Activated naive CD4-positive, alpha-beta T cell treated with anti-CD3 and anti-CD28 coated beads for 36 hours (primary cell): ENCODE measurements around the gene TBKBP1. TPM values are rescaled to one million over a fixed set of nuclear protein-coding genes. Genes with fewer than 3 reads are reported as not detected.

Experiments
- CTCF ChIA-PET: fragments of 350-600 bp; sonication (Branson Sonifier 250); formaldehyde crosslinking; loops from one replicate; lab custom pipeline; 2021; ENCODE audit warnings: antibody characterized with exemption; lab: Charles Lee
- DNase-seq: peaks from one replicate; pipeline ENCODE4 v3.0.0-alpha.2; 2020
- H3K27ac Mint-ChIP-seq: one replicate; pipeline ENCODE4 v1.8.0; 2021; ENCODE audit warnings: mild to moderate bottlenecking, mixed read lengths
- H3K27me3 Mint-ChIP-seq: one replicate; pipeline ENCODE4 v1.8.0; 2021; ENCODE audit warnings: low read depth, mixed read lengths
- H3K36me3 Mint-ChIP-seq: one replicate; pipeline ENCODE4 v1.8.0; 2021; ENCODE audit warnings: low read depth, mixed read lengths
- H3K4me1 Mint-ChIP-seq: one replicate; pipeline ENCODE4 v1.8.0; 2021; ENCODE audit warnings: low read depth, mixed read lengths
- H3K4me3 Mint-ChIP-seq: one replicate; pipeline ENCODE4 v1.8.0; 2021; ENCODE audit warnings: mild to moderate bottlenecking, moderate library complexity, mixed read lengths
- H3K9me3 Mint-ChIP-seq: one replicate; pipeline ENCODE4 v1.8.0; 2021; ENCODE audit warnings: mixed read lengths
- intact Hi-C: fragments of 100-400 bp; cut with micrococcal nuclease; formaldehyde crosslinking; loops from one replicate; pipeline ENCODE4 v1.15.1; 2023
- total RNA-seq, 2 experiments: library from RNA; stranded (reverse); gene quantifications; one replicate each; pipeline ENCODE4 v1.2.3, GENCODE V29; 2021

TBKBP1 gene
- total RNA-seq, 2 experiments from 2014 or later: 19.5 to 19.7 TPM

- no peaks in the 10 kb centered on the region for H3K27me3 Mint-ChIP-seq
- CTCF ChIA-PET: interaction anchor here (1.2 kb wide), 1 partner anchor 10 kb away, joined by 5 read pairs; no protein-coding TSS in a partner anchor
- peak overlapping the region; percentile 80 for H3K27ac Mint-ChIP-seq
- intact Hi-C loops: loop anchor here (1.0 to 2.0 kb wide), 2 partner anchors 11 to 73 kb away; partner anchors contain the start of genes KPNB1 and TBX21
- peaks cover 70% of the 10 kb centered on the region for H3K36me3 Mint-ChIP-seq
- H3K9me3 Mint-ChIP-seq: no peaks in the 10 kb centered on the region
- DNase-seq: no peak
- H3K4me3 Mint-ChIP-seq: peak overlapping the region; percentile 37
- peaks cover 67% of the 10 kb centered on the region for H3K4me1 Mint-ChIP-seq
Observed at GRCh38 chr17:47660064-47660492, 33.9 kb upstream of the TBKBP1 start.

GRCh38 chr17:47663912-47664623, 29.9 kb upstream of the TBKBP1 start:
- H3K27me3 Mint-ChIP-seq: no peaks in the 10 kb centered on the region
- DNase-seq: peak; percentile 80
- peaks cover 41% of the 10 kb centered on the region for H3K4me1 Mint-ChIP-seq
- peaks cover 70% of the 10 kb centered on the region for H3K36me3 Mint-ChIP-seq
- CTCF ChIA-PET: interaction anchor here (0.5 to 5.2 kb wide), 21 partner anchors 10 to 167 kb away, joined by 3 to 45 read pairs (median 5); partner anchors contain the start of genes KPNB1 and TBX21
- no peak overlapping the region for H3K4me3 Mint-ChIP-seq
- peak overlapping the region; percentile 87 for H3K27ac Mint-ChIP-seq
- H3K9me3 Mint-ChIP-seq: no peaks in the 10 kb centered on the region
- intact Hi-C loops: loop anchor here (1.0 to 2.0 kb wide), 4 partner anchors 31 to 138 kb away; partner anchors contain the start of gene TBKBP1

GRCh38 chr17:47664624-47664941, 29.4 kb upstream of the TBKBP1 start:
- peaks cover 44% of the 10 kb centered on the region for H3K4me1 Mint-ChIP-seq
- intact Hi-C loops: loop anchor here (1.0 to 2.0 kb wide), 4 partner anchors 30 to 138 kb away; partner anchors contain the start of gene TBKBP1
- peak overlapping the region; percentile 87 for H3K27ac Mint-ChIP-seq

GRCh38 chr17:47665655-47666054, 28.3 kb upstream of the TBKBP1 start:
- CTCF ChIA-PET: interaction anchor here (1.0 to 5.2 kb wide), 11 partner anchors 9 to 124 kb away, joined by 3 to 45 read pairs (median 13); partner anchors contain the start of gene KPNB1

More at GRCh38 chr17:47664624-47664941, 29.4 kb upstream of the TBKBP1 start:
- H3K9me3 Mint-ChIP-seq: no peaks in the 10 kb centered on the region
- peaks cover 73% of the 10 kb centered on the region for H3K36me3 Mint-ChIP-seq
- H3K27me3 Mint-ChIP-seq: no peaks in the 10 kb centered on the region
- no peak overlapping the region for H3K4me3 Mint-ChIP-seq
- CTCF ChIA-PET: interaction anchor here (0.6 to 5.2 kb wide), 14 partner anchors 10 to 275 kb away, joined by 3 to 45 read pairs (median 12); partner anchors contain the start of genes KPNB1 and TBX21
- no peak for DNase-seq

GRCh38 chr17:47669081-47669480, 24.9 kb upstream of the TBKBP1 start:
- Mint-ChIP-seq H3K27me3 (no peaks in the 10 kb centered on the region), H3K4me3 (no peak overlapping the region), H3K27ac (peak overlapping the region; percentile 69), H3K4me1 (peaks cover 36% of the 10 kb centered on the region), H3K36me3 (peaks cover 80% of the 10 kb centered on the region), H3K9me3 (no peaks in the 10 kb centered on the region)
- DNase-seq: no peak
- intact Hi-C loops: no loop called here
- CTCF ChIA-PET: interaction anchor here (0.6 to 0.9 kb wide), 3 partner anchors 11 to 169 kb away, joined by 3 to 4 read pairs (median 3); no protein-coding TSS in a partner anchor

More at GRCh38 chr17:47665655-47666054, 28.3 kb upstream of the TBKBP1 start:
- H3K4me3 Mint-ChIP-seq: no peak overlapping the region
- no peaks in the 10 kb centered on the region for H3K9me3 Mint-ChIP-seq
- H3K27me3 Mint-ChIP-seq: no peaks in the 10 kb centered on the region
- peaks cover 77% of the 10 kb centered on the region for H3K36me3 Mint-ChIP-seq
- no peak for DNase-seq
- peaks cover 43% of the 10 kb centered on the region for H3K4me1 Mint-ChIP-seq
- intact Hi-C loops: loop anchor here (2.0 kb wide), 1 partner anchor 29 kb away; the partner anchor contains the start of gene TBKBP1
- H3K27ac Mint-ChIP-seq: peak overlapping the region; percentile 41

GRCh38 chr17:47670064-47670463, 23.9 kb upstream of the TBKBP1 start:
- no peak for DNase-seq
- Mint-ChIP-seq H3K4me1 (peaks cover 41% of the 10 kb centered on the region), H3K9me3 (no peaks in the 10 kb centered on the region), H3K27me3 (no peaks in the 10 kb centered on the region), H3K4me3 (no peak overlapping the region), H3K36me3 (peaks cover 85% of the 10 kb centered on the region), H3K27ac (peak overlapping the region; percentile 69)
- intact Hi-C loops: no loop called here
- CTCF ChIA-PET: interaction anchor here (1.1 to 1.8 kb wide), 2 partner anchors 9 to 23 kb away, joined by 3 to 6 read pairs; no protein-coding TSS in a partner anchor

- peak overlapping the region; percentile 69 for H3K27ac Mint-ChIP-seq
- no peaks in the 10 kb centered on the region for H3K9me3 Mint-ChIP-seq
- peaks cover 83% of the 10 kb centered on the region for H3K36me3 Mint-ChIP-seq
- intact Hi-C loops: no loop called here
- H3K4me1 Mint-ChIP-seq: peaks cover 32% of the 10 kb centered on the region
- no peak overlapping the region for H3K4me3 Mint-ChIP-seq
- no peak for DNase-seq
- CTCF ChIA-PET: interaction anchor here (1.0 to 2.4 kb wide), 2 partner anchors 10 to 127 kb away, joined by 3 to 24 read pairs; no protein-coding TSS in a partner anchor
- H3K27me3 Mint-ChIP-seq: no peaks in the 10 kb centered on the region
Observed at GRCh38 chr17:47674499-47674898, 19.5 kb upstream of the TBKBP1 start.

GRCh38 chr17:47675380-47676198, 18.4 kb upstream of the TBKBP1 start:
- peak overlapping the region; percentile 63 for H3K27ac Mint-ChIP-seq
- no peak overlapping the region for H3K4me3 Mint-ChIP-seq
- intact Hi-C loops: no loop called here
- peaks cover 25% of the 10 kb centered on the region for H3K4me1 Mint-ChIP-seq
- no peak for DNase-seq
- H3K27me3 Mint-ChIP-seq: no peaks in the 10 kb centered on the region
- CTCF ChIA-PET: interaction anchor here (2.4 to 3.0 kb wide), 2 partner anchors 11 kb away, joined by 24 to 36 read pairs; no protein-coding TSS in a partner anchor
- no peaks in the 10 kb centered on the region for H3K9me3 Mint-ChIP-seq
- H3K36me3 Mint-ChIP-seq: peaks cover 80% of the 10 kb centered on the region

- H3K9me3 Mint-ChIP-seq: no peaks in the 10 kb centered on the region
- peaks cover 26% of the 10 kb centered on the region for H3K4me1 Mint-ChIP-seq
- H3K27ac Mint-ChIP-seq: no peak overlapping the region
- DNase-seq: no peak
- CTCF ChIA-PET: interaction anchor here (0.8 to 3.0 kb wide), 2 partner anchors 12 to 23 kb away, joined by 3 to 36 read pairs; no protein-coding TSS in a partner anchor
- H3K4me3 Mint-ChIP-seq: no peak overlapping the region
- H3K36me3 Mint-ChIP-seq: peaks cover 78% of the 10 kb centered on the region
- no peaks in the 10 kb centered on the region for H3K27me3 Mint-ChIP-seq
- intact Hi-C loops: no loop called here
Observed at GRCh38 chr17:47676199-47676472, 17.8 kb upstream of the TBKBP1 start.

- intact Hi-C loops: no loop called here
- Mint-ChIP-seq H3K36me3 (peaks cover 77% of the 10 kb centered on the region), H3K27me3 (no peaks in the 10 kb centered on the region), H3K4me3 (no peak overlapping the region), H3K9me3 (no peaks in the 10 kb centered on the region), H3K27ac (peak overlapping the region; percentile 2), H3K4me1 (peaks cover 25% of the 10 kb centered on the region)
- no peak for DNase-seq
- CTCF ChIA-PET: interaction anchor here (0.7 to 3.0 kb wide), 5 partner anchors 12 to 74 kb away, joined by 3 to 36 read pairs (median 4); partner anchors contain the start of gene KPNB1
Observed at GRCh38 chr17:47676510-47677165, 17.3 kb upstream of the TBKBP1 start.

GRCh38 chr17:47678196-47678595, 15.8 kb upstream of the TBKBP1 start:
- no peak overlapping the region for H3K4me3 Mint-ChIP-seq
- peak overlapping the region; percentile 47 for H3K27ac Mint-ChIP-seq
- H3K9me3 Mint-ChIP-seq: no peaks in the 10 kb centered on the region
- DNase-seq: no peak
- intact Hi-C loops: no loop called here
- CTCF ChIA-PET: interaction anchor here (1.3 to 3.0 kb wide), 3 partner anchors 8 to 22 kb away, joined by 4 to 36 read pairs (median 6); no protein-coding TSS in a partner anchor
- H3K36me3 Mint-ChIP-seq: peaks cover 81% of the 10 kb centered on the region
- H3K27me3 Mint-ChIP-seq: no peaks in the 10 kb centered on the region
- peaks cover 37% of the 10 kb centered on the region for H3K4me1 Mint-ChIP-seq
